DMS53 (cell line): ENCODE measurements around the gene LRRC56.

Experiments used
- DNase-seq: peaks from one replicate; lab custom pipeline; 2025; lab: John Stamatoyannopoulos, UW

Gene LRRC56, protein sequence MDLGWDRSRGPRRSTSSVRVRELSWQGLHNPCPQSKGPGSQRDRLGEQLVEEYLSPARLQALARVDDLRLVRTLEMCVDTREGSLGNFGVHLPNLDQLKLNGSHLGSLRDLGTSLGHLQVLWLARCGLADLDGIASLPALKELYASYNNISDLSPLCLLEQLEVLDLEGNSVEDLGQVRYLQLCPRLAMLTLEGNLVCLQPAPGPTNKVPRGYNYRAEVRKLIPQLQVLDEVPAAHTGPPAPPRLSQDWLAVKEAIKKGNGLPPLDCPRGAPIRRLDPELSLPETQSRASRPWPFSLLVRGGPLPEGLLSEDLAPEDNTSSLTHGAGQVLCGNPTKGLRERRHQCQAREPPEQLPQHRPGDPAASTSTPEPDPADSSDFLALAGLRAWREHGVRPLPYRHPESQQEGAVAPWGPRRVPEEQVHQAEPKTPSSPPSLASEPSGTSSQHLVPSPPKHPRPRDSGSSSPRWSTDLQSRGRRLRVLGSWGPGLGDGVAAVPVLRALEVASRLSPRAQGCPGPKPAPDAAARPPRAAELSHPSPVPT

DNA sequence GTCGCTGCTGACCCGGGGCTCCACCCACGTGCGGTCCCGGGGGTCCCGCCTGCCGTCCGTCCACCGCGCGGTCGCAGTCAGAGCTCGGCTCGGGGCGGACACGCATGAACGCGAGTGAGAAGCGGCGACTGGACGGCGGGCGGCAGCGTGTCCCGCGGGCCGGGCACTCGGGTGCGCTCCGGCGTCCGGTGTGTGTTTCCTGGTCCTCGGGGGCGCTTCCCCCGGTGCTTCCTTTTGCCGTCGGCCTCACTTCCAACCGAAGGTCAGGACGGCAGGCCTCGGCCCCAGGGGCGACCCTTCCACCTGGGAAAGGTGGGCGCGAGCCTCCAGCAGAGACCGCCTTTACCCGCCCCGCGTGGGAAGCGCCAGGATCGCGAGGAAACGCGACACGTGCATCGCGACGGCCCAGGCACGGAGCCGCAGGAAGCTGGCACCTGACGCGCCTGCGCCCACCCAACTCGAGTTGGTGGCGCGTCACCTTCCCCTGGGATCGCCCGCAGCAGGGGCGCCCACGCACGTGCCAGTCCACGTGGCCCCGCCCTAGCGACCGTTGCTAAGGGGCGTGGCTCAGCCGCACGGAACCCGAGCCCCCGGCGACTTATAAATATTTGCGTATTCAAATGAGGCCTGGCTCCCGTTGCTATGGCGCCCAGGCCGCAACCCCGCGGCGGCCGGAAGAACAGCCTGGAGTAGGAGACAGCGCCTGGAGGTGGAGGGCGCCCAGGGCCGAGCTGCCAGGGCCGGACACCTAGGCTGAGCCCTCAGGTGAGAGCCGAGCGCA lies at the start of gene LRRC56:
Gene LRRC56 (plus strand): TSS at position 687 of the 781 bp plus-strand sequence. CDS start 3,158 bp downstream, outside the sequence.
- DNase-seq, result peak; percentile 99

DNA sequence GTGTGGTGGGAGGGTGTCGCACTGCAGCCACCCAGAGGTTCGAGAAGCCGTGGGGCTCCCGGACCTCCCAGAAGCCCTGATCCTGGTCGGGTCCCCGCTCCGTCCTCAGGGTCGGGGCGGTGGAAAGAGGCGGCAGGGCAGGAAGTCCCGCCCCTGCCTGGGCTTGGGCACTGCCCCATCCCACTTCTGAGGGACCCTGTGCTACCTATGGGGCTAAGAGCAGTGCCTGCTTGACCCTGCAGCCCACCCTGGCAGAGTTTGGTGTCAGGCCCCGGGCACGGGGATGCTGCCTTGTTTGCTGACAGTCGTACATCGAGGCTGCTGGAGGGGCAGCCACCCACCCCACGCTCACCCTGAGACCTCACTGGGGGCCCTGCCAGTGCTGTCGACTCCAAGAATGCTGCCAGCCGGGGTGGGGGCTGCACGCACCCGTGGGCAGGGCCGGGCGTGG lies 49.7 kb upstream of the LRRC56 start:
- no peak for DNase-seq

DNA sequence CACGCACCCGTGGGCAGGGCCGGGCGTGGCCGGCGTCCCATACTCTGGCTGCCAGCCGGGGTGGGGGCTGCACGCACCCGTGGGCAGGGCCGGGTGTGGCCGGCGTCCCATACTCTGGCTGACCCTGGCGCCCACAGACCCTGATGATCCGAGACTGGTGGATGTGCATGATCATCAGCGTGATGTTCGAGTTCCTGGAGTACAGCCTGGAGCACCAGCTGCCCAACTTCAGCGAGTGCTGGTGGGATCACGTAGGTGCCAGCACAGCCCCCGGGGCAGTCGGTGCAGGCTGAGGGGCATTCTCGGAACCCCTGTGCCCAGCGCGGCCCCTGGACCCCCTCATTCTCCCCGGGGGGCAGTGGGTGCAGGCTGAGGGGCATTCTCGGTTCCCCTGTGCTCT lies 49.3 kb upstream of the LRRC56 start:
- DNase-seq, result no peak

DNA sequence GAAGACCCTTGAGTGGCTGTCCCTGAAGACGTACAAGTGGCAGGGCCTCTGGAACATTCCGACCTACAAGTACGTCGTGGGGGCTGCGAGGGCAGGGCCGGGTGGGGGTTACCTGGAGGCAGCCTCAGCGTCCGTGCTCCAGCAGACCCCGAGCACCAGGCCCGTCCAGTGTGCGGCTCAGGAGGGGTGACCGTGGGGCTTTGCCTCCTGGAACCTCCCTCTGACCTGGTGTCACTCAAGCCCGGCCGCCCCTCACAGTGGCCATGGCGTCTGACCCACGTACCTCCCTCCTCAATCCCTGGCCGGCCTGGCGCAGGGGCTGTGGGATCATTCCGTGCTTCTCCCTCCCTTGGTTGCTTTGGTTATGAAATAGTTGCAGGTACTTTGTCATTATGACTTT lies 48.7 kb upstream of the LRRC56 start:
- DNase-seq, result no peak

DNA sequence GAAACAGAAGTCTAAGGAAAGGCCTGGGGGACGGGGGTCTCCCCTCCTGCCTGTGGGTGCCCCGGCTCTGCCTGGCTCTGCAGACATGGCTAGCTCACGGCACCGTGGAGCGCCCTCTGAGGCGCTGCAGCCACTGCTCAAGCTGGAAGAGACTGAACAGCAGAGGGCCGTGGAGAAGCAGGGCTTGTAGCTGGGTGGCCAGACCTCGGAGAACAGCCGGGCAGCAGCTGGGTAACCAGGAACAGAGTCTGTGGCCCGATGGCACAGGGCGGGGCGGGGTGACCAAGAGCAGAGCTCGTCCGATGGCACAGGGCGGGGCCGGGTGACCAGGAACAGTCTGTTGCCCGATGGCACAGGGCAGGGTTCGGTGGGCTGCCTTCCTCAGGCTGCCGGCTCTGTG lies 48.3 kb upstream of the LRRC56 start:
- peak; percentile 34 for DNase-seq

DNA sequence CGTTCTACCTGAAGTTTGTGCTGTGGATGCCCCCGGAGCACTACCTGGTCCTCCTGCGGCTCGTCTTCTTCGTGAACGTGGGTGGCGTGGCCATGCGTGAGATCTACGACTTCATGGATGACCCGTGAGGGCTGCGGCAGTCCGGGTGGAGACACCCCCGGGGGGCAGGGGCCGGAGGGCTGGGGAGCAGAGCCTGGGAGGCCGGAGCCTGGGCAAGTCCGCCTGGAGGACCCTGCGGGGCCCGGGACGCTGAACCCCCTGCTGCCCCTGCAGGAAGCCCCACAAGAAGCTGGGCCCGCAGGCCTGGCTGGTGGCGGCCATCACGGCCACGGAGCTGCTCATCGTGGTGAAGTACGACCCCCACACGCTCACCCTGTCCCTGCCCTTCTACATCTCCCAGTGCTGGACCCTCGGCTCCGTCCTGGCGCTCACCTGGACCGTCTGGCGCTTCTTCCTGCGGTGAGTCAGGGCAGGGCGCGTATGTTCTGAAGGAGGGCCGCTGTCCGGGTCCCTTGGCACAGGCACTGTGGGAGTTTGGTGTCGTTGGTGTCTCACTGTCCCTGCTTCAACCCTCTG lies 47.6 kb upstream of the LRRC56 start:
- no peak for DNase-seq

DNA sequence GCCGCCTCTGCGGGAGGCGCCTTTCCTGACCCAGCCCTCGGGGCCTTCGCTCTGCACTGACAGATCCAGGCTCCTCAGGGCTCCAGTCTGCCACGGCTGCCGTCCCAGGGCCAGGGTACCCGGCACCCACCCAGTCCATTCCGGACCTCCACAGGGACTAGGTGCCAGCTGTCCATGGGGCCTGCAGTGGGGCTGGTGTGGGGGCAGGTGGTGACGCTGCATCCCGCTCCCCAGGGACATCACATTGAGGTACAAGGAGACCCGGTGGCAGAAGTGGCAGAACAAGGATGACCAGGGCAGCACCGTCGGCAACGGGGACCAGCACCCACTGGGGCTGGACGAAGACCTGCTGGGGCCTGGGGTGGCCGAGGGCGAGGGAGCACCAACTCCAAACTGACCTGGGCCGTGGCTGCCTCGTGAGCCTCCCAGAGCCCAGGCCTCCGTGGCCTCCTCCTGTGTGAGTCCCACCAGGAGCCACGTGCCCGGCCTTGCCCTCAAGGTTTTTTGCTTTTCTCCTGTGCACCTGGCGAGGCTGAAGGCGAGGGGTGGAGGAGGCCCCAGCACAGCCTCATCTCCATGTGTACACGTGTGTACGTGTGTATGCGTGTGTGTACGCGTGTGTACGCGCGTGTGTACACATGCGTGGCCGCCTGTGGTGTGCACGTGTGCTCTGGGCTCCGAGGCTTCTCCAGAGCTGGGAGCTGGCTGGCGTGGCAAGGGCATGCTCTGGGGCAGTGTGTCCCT lies 47.0 kb upstream of the LRRC56 start:
- no peak for DNase-seq

DNA sequence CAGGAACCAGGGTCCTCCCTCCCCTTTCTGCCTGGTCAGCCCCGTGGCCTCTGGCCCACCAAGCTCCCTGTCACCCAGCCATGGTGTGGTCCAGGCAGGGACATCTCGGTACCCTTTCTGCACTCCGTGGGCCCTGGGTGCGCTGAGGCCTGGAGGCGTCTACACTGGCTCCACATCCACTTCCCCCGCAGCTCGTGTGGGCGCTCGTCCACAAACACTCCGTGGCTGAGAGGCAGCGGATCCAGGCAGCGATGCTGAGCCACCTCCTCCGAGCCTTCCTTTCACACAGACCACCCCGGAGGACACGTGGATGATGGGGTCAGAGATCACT lies 46.4 kb upstream of the LRRC56 start:
- no peak for DNase-seq

DNA sequence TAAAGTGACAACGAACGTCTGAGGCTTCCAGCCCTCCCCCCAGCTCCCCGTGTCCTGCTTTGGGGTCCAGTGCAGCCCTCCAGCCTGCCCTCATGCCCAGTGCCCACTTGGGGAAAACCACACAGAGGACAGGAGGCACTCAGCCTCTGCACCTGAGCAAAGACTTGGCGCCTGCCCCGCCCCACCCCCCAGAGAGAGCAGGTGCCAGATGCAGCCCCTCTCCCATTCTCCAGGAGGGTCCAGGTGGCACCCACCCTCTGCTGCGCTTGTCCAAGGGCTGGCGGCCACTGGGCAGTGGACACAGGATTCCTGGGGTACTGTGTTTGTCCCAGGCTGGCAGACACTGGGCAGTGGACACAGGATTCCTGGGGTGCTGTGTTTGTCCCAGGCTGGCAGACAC lies 46.0 kb upstream of the LRRC56 start:
- DNase-seq, result no peak

DNA sequence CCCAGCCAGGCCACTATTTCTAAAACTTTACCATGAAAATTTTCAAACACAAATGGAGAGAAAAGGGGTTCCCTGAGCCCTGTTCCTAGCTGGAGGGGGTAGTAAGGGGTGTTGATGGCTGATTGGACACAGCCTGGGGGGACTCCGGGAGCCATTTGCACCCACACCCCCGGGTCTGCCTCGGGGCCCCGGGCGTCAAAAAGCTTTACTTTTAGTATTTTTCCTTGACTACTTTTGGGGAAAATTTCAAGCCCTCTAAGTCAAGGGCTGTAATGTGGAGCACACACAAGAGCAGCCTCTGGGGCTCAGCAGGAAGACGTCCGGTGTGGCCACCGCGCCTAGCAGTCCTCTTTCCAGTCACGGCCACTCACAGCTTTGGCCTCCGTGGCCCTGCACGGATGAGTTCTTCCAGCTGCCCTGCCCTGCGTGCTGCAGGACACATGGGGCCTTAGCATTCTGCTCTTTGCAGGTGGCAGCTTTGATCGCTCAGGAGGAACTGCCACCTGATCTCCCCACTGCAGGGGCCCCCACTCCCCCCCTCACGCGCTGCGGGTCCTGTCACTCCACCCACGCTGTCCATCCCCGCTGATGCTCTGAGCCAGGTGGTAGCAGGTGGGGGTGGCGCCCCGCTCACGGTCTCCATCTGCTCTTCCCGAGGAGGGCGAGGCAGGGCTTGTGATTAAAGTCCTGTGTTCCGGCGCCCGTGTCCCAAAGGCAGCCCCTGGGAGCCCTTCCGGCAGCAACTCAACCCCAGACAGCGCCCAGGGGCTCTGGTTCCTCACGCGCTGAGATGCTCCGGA lies 44.7 kb upstream of the LRRC56 start:
- peak; percentile 95 for DNase-seq

DNA sequence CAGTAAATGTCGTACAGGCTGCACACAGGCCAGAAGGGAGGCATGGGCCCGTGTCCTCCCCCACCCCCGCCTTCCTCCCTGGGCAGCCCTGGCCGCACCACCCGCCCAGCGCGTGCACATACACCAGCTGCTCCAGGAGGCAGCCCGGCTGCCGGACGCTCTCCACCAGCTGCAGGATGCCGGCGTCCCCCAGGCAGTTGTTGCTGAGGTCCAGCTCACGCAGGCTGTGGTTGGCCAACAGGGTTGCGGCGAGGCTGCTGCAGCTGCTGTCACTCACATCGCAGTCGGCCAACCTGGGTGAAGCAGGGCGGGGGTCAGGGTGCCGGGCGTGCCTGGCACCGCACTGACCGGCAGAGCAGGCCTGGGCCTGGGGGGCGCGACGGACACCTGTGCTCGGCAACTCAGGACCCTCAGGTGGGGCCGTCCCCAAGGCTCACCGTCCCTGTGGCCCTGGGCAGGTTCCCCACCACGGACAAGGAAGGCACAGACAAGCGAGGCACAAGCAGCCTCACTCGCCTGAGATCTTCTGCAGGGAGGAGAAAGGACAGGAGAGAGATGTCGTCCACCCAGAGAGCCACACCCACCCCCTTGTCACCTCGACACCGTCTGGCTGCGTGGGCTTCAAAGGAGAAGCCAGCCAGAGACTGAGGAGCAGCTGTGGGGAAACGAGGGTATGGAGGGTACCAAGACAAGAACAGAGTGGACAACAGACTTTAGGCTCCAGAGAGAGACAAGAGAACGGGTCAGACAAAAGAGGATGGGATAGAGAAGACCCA lies 42.4 kb upstream of the LRRC56 start:
- peak; percentile 98 for DNase-seq

DNA sequence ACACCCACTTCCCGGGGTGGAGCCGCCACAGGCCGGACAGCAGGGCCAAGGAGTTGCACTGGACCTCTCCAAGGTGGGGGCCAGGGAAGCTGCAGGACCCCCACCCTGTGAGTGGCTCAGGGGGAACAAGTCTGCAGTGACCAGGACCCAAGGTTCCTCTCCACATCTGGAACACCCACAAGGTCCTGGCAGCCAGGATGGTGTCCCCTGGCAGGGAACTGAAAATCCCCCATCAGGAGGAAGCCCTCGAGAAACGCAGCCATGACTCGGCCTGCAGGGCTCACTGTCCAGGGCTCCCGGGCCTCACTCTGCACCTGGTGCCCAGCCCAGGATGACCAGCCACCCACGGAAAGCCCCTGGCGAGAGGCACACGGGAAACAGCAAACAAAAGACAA lies 41.8 kb upstream of the LRRC56 start:
- peak; percentile 53 for DNase-seq

DNA sequence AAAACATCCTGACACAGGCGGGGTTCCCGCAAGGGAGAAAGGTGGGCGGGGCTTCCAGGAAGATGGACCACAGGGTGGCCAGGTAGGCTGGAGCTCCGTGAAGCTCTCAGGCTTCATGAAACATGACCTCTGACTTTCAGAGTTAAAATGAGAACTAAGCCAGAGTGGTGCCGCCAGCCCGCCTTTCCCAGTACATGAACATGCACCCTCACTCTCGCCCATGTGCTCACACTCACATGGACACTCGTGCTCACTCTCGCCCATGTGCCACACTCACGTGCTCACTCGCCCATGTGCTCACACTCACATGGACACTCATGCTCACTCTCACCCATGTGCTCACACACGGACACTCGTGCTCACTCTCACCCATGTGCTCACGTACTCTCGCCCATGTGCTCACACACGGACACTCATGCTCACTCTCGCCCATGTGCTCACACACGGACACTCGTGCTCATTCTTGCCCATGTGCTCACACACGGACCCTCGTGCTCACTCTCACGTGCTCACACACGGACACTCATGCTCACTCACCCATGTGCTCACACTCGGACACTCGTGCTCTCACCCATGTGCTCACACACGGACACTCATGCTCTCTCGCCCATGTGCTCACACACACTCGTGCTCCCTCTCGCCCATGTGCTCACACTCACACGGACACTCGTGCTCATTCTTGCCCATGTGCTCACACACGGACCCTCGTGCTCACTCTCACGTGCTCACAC lies 40.3 kb upstream of the LRRC56 start:
- DNase-seq, result peak; percentile 68

DNA sequence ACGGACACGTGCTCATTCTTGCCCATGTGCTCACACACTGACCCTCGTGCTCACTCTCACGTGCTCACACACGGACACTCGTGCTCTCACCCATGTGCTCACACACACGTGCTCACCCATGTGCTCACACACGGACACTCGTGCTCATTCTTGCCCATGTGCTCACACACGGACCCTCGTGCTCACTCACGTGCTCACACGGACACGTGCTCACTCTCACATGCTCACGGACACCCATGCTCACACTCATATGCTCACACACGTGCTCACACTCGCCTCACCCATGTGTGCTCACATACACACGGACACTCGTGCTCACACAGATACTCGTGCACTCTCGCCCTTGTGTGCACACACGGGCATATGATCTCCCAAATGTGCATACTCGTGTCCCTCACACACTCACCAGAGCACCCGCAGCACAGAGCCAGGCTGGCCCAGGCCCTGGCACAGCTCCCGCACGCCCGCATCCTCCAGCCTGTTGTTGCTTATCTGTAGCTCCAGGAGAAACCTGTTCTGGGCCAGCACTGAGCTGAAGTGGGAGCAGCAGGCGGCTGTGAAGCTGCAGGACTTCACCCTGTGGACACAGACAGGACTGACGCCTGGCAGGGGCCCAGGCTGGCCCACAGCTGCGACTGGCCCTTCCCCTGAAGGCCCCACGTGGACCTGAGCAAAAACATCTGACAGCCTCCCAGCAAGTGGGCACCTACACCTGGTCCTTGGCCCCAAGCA lies 39.6 kb upstream of the LRRC56 start:
- DNase-seq, result peak; percentile 49

DNA sequence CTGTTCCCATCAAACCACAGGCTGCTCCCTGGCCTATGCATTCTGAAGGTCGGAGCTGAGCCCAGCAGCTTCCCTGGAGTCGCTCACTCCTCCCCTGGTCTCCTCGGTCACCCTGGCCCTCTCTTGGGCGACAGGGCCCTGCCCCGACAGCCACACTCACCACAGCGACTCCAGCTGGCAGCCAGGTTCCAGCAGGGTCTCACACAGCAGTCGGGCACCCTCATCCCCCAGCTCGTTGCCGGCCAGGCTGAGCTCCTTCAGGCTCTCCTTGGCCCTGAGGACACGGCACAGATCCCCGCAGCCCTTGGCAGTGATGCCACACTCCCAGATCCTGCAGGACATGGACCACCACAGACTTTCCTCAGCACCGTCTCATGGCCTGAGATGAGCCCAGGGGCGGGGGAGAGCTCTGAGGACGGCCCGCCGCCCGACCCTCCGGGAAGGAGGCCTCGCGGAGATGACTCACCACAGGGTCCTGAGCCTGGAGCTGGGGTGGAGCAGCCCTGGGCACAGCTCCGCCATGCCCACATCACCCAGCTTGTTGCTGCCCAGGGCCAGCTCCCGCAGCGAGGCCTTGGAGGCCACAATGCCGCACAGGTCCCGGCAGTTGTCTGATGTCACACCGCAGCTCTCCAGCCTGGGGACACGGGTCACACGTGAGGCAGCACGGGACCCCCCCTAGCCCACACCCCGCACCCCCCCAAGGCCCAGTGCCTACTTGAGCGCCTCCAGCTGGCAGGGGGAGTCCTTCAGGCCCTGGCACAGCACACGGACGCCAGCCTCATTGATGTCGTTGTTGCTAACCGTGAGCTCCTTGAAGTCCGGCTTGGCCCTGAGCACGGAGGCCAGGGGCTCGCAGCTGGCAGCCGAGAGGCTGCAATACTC lies 38.8 kb upstream of the LRRC56 start:
- DNase-seq, result no peak

DNA sequence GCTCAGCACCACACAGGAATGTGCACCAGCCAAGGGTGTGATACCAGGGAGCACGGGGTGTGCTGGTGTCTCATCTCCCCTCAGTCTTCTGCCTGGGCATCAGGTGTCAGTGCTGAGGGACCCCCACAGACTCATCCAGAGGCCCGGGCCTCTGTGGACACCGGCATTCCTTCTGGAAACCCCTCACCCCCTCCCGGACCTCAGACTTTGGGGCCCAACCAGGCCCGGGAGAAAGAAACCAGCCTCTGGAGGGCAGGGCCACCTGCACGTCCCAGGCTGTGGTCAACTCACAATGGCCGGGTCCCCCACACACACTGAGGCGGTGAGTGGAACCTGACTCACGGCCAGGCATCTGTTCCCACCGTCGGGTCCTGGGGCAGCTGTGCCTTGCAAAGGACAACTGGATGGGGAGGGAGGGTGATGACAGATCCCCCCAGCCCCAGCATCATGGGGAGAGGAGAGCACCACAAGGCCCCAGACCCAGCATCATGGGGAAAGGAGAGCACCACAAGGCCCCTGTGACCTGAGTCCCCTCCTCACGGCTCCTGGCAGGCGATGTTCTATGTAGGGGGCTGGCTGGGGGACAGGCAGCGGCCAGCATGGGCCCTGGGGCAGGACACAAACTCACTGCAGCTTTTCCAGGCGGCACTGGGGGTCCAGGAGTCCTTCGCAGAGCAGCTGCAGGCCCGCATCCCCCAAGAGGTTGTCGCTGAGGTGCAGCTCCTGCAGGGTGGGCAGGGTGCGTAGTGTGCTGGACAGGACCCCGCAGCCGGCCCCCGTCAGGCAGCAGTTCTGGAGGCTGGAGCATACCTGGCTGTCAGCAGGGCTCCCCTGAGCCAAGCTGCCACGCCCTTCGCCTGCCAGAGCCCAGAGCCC lies 37.9 kb upstream of the LRRC56 start:
- no peak for DNase-seq
